Mucosa of descending colon (tissue), 3 donors: ENCODE results near the gene FAM118A. TPM values are rescaled to one million over a fixed set of nuclear protein-coding genes. Genes with fewer than 3 reads are reported as not detected.

ENCODE experiments used
- ATAC-seq: fragments of 200-7000 bp; cut with Tn5 transposase; one replicate; pipeline ENCODE4 v1.9.1; 2020; ENCODE audit warnings: mild to moderate bottlenecking, moderate library complexity
- DNase-seq, 3 donors: peaks; one replicate each; pipeline ENCODE4 v3.0.0-alpha.2; 2020
- H3K36me3 ChIP-seq: fragments of 200-600 bp; one replicate; pipeline ENCODE4 v1.8.0; 2021; ENCODE audit warnings: low read depth, mild to moderate bottlenecking
- H3K4me1 ChIP-seq: fragments of 200-600 bp; one replicate; pipeline ENCODE4 v1.8.0; 2021; ENCODE audit warnings: low read depth, mild to moderate bottlenecking
- H3K4me3 ChIP-seq: fragments of 200-600 bp; one replicate; pipeline ENCODE4 v1.8.0; 2021; ENCODE audit warnings: mild to moderate bottlenecking
- H3K9me3 ChIP-seq: fragments of 200-600 bp; one replicate; pipeline ENCODE4 v1.8.0; 2021; ENCODE audit warnings: mild to moderate bottlenecking
- intact Hi-C, 2 donors: fragments of 100-400 bp; cut with DNase I in 1 of 2; cut with micrococcal nuclease in 1 of 2; formaldehyde crosslinking; loops; one replicate each; pipeline versions ENCODE4 v1.11.0 to v1.11.1; 2022; cut with DNase I, micrococcal nuclease
- total RNA-seq, 3 donors: library from RNA; stranded (reverse); fragmentation: NEBNext Ultra II Directional in 2 of 3; extraction: Animal tissue kit (Norgen Biotek cat#: 25700) in 2 of 3; gene quantifications; one replicate each; pipeline versions ENCODE4 v1.2.1 to v1.2.4, GENCODE V29; 2021 to 2023
- TF ChIP-seq, protein P1 (sequence below): fragments of 200-600 bp; IDR thresholded peaks from one replicate; pipeline ENCODE4 v1.8.0; 2022; ENCODE audit warnings: antibody characterized with exemption, mild to moderate bottlenecking
- donor health status: DM: no; HTN: no; CAD: no; lungs with moderate emphysema.
- donor health status: DM: no; HTN: no; CAD: no.
- donor health status: DM: no; HTN: yes; CAD: no.

Gene FAM118A
- total RNA-seq, 3 donors from 2014 or later: 50.1 to 86.0 (median 55.1) TPM

DNA sequence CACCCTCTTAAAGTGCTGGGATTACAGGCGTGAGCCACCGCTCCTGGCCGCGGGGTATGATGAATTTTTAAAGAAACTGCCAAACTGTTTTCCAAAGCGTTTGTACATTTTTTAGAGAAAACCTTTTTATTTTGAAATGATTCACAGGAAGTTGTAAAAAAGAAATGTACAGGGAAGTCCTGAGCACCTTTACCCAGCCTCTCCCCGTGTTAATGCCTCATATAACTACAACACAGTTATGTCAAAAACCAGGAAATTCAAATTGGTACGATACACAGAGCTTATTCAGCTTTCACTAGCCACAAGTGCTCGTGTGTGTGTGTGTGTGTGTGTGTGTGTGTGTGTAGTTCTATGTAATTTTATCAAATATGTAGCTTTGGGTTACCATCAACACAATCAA lies 7.0 kb upstream of the FAM118A start:
- Histone ChIP-seq H3K4me3 (no peak overlapping the region), H3K9me3 (no peaks in the 10 kb centered on the region), H3K36me3 (no peaks in the 10 kb centered on the region), H3K4me1 (peaks cover 10% of the 10 kb centered on the region)
- intact Hi-C loops: no loop called here
- DNase-seq (peak in 1 of 3 donors; percentile 56), ATAC-seq (peak; percentile 86)
- TF ChIP-seq, protein P1, sequence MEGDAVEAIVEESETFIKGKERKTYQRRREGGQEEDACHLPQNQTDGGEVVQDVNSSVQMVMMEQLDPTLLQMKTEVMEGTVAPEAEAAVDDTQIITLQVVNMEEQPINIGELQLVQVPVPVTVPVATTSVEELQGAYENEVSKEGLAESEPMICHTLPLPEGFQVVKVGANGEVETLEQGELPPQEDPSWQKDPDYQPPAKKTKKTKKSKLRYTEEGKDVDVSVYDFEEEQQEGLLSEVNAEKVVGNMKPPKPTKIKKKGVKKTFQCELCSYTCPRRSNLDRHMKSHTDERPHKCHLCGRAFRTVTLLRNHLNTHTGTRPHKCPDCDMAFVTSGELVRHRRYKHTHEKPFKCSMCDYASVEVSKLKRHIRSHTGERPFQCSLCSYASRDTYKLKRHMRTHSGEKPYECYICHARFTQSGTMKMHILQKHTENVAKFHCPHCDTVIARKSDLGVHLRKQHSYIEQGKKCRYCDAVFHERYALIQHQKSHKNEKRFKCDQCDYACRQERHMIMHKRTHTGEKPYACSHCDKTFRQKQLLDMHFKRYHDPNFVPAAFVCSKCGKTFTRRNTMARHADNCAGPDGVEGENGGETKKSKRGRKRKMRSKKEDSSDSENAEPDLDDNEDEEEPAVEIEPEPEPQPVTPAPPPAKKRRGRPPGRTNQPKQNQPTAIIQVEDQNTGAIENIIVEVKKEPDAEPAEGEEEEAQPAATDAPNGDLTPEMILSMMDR: no peak

DNA sequence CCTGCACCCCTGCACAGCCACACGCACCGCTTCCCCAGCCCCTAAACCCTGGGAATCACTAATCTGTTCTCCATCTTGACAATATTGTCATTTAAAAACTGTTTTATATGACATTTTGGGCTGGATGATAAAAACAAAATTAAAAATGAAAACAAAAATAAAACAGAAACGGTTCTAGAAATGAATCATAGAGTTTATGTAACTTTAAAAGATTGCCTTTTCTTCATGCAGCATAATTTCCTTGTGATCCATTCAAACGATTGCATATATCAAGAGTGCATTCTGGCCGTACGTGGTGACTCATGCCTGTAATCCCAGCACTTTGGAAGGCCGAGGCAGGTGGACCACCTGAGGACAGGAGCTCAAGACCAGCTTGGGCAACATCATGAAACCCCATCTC lies 6.6 kb upstream of the FAM118A start:
- ATAC-seq (peak; percentile 35), DNase-seq (no peak)
- intact Hi-C loops: no loop called here

DNA sequence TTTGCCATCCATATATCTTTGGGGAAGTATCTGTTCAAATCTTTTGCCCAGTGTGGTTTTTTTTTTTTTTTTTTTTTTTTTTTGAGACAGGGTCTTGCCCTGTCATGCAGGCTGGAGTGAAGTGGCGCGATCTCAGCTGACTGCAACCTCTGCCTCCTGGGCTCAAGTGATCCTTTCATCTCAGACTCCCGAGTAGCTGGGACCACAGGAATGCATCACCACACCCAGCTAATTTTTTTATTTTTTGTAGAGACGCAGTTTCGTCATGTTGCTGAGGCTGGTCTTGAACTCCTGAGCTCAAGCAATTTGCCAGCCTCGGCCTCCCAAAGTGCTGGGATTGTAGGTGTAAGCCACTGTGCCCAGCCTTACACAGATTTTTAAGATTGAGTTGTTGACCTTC lies 4.8 kb upstream of the FAM118A start:
- intact Hi-C loops: no loop called here
- ATAC-seq: no peak
- TF ChIP-seq, protein P1: no peak

More for the DNA sequence above, 6.6 kb upstream of the FAM118A start:
- no peaks in the 10 kb centered on the region for H3K36me3 ChIP-seq
- H3K4me1 ChIP-seq: peaks cover 10% of the 10 kb centered on the region
- no peak overlapping the region for H3K4me3 ChIP-seq
- TF ChIP-seq, protein P1: no peak
- no peaks in the 10 kb centered on the region for H3K9me3 ChIP-seq

DNA sequence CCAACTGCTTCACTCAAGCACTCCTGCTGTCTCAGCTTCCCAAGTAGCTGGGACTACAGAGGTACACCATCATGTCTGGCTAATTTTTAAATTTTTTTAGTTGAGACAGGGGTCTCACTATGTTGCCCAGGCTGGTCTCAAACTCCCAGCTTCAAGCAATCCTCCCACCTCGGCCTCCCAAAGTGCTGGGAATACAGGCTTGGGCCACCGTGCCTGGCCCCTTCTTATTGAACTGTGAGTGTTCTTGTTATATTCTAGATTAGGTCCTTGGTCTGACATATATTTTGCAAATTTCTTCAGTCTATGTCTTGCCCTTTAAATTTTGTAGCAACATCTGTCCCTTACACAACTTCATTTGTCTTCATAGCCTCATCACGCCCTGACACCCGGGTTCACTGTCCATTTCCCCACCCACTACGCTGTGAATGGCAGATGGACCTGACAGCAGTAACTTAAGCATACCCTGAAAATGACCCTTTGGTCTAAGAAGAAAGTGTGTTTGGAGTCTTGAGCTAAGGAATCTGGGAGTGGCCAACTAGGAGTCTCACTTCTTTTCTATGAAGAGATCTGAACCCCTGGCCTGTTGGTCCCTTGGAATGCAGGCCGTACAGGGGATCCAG lies 4.2 kb upstream of the FAM118A start:
- peak; percentile 4 for ATAC-seq
- peak in 1 of 3 donors; percentile 61 for DNase-seq
- no peak overlapping the region for H3K4me3 ChIP-seq
- no peaks in the 10 kb centered on the region for H3K9me3 ChIP-seq
- intact Hi-C loops: no loop called here
- H3K36me3 ChIP-seq: no peaks in the 10 kb centered on the region
- TF ChIP-seq, protein P1: no peak
- H3K4me1 ChIP-seq: peaks cover 22% of the 10 kb centered on the region

More for the DNA sequence above, 4.8 kb upstream of the FAM118A start:
- no peak for DNase-seq
- Histone ChIP-seq H3K9me3 (no peaks in the 10 kb centered on the region), H3K4me3 (no peak overlapping the region), H3K4me1 (peaks cover 20% of the 10 kb centered on the region), H3K36me3 (no peaks in the 10 kb centered on the region)

DNA sequence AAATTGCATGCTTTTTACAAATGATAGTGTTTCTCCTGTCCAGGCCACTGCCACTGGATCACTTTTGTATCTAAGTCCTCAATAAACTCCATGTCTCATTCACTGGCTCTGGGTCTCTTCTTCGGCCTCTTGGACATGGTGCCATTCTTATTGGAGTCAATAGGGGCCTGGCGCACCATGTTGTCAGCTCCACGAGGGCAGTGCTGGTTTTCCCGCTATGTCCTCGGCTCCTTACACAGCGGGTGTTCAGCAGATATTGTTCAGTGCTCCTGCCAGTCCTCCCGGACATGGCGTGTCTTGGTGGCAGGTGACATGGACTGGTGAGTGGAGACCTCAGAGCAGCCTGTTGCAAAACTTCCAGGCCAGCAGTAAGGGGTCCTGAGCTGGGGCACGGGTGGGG lies 3.6 kb upstream of the FAM118A start:
- Histone ChIP-seq H3K9me3 (no peaks in the 10 kb centered on the region), H3K4me1 (peaks cover 28% of the 10 kb centered on the region), H3K36me3 (no peaks in the 10 kb centered on the region), H3K4me3 (no peak overlapping the region)
- DNase-seq: no peak
- TF ChIP-seq, protein P1: no peak
- intact Hi-C loops: no loop called here
- ATAC-seq: no peak
